Activated T-helper 17 cell treated with anti-CD3 and anti-CD28 coated beads, Interleukin-2, amount 50 U/mL, for 72 hours (primary cell): ENCODE measurements around the gene FGF14. TPM values are rescaled to one million over a fixed set of nuclear protein-coding genes. Genes with fewer than 3 reads are reported as not detected.

ENCODE experiments used
- ATAC-seq: fragments of 150-1000 bp; cut with Tn5 transposase; replicated peaks from 2 replicates; pipeline ENCODE4 v1.10.0; 2021; ENCODE audit warnings: mild to moderate bottlenecking, moderate library complexity
- H3K27ac Mint-ChIP-seq: one replicate; pipeline ENCODE4 v1.8.0; 2022; ENCODE audit warnings: mixed read lengths
- H3K27me3 Mint-ChIP-seq: one replicate; pipeline ENCODE4 v1.8.0; 2022; ENCODE audit warnings: mixed read lengths
- H3K36me3 Mint-ChIP-seq: one replicate; pipeline ENCODE4 v1.8.0; 2022; ENCODE audit warnings: low read depth, mild to moderate bottlenecking, mixed read lengths
- H3K4me1 Mint-ChIP-seq: one replicate; pipeline ENCODE4 v1.8.0; 2022; ENCODE audit warnings: mixed read lengths
- H3K4me3 Mint-ChIP-seq: one replicate; pipeline ENCODE4 v1.8.0; 2022; ENCODE audit warnings: mild to moderate bottlenecking, mixed read lengths
- H3K9me3 Mint-ChIP-seq: one replicate; pipeline ENCODE4 v1.8.0; 2022; ENCODE audit warnings: mixed read lengths
- total RNA-seq, 2 donors: library from RNA; stranded (reverse); gene quantifications; one replicate each; pipeline ENCODE4 v1.2.3, GENCODE V29; 2022

The FGF14 gene
- total RNA-seq, 2 donors from 2014 or later: not detected

DNA sequence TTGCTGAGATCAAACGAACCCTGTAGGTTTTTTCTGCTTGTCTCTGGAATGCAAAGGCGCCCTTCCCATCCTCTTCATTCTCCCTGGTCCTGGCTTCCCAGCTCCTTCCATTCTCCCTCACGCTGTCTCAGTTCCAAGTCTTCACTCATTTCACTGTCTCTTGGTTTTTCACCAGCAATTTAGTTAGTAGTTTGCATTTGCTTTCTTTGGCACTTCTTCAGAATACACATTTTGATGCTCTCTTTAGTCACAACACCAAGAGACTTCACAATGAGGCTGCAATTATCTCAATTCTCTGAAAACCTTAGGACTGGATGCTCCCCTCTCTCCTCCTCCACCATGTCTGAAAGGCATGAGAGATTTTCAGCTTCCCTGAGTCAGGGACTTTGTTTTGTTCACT is 470.7 kb downstream of the FGF14 start:
- Mint-ChIP-seq H3K27ac (no peak overlapping the region), H3K27me3 (peaks cover 11% of the 10 kb centered on the region), H3K4me3 (no peak overlapping the region), H3K36me3 (no peaks in the 10 kb centered on the region), H3K4me1 (no peaks in the 10 kb centered on the region), H3K9me3 (no peaks in the 10 kb centered on the region)
- ATAC-seq: no peak

- no peak for ATAC-seq
- Mint-ChIP-seq H3K4me1 (no peaks in the 10 kb centered on the region), H3K27me3 (peaks cover 11% of the 10 kb centered on the region), H3K4me3 (no peak overlapping the region), H3K9me3 (no peaks in the 10 kb centered on the region), H3K27ac (no peak overlapping the region), H3K36me3 (no peaks in the 10 kb centered on the region)
Observed at GRCh38 chr13:101930331-101930730, 471.5 kb downstream of the FGF14 start.

- ATAC-seq: no peak
- Mint-ChIP-seq H3K27ac (no peak overlapping the region), H3K4me1 (no peaks in the 10 kb centered on the region), H3K36me3 (no peaks in the 10 kb centered on the region), H3K9me3 (no peaks in the 10 kb centered on the region), H3K27me3 (peaks cover 24% of the 10 kb centered on the region), H3K4me3 (no peak overlapping the region)
Observed at GRCh38 chr13:101925731-101926130, 476.1 kb downstream of the FGF14 start.

DNA sequence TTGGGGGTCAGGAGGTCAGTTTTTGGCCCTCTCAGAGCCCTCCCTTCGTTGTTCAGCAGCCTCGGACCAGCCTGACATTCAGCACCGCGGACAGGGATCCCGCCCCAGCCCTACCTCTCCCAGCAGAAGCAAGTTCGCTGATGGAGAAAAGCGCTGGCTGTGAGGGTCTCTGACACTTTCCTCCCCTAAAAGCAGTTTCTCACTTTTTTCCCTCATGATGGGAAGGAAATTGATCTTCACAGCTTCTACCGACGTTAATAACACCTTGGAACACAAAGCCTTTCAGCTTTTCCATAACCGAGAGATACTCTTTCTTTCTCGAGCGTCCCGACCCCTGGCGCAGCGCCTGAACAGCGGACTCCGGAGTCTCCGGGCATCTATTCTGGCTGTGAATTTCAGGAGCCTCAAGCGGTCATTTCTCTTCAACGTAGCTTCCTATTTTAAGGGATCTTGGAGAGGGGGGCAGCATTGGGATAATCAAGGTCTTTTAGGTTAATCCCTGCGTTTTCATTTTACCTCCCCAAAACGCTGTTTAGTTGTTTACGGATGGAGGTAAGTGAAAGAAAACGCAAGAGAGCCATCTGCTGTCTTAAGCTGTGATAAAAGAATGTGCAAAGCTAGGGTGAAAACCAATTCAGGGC is 482.2 kb downstream of the FGF14 start:
- no peaks in the 10 kb centered on the region for H3K36me3 Mint-ChIP-seq
- no peak overlapping the region for H3K27ac Mint-ChIP-seq
- no peaks in the 10 kb centered on the region for H3K9me3 Mint-ChIP-seq
- H3K27me3 Mint-ChIP-seq: peaks cover 52% of the 10 kb centered on the region
- ATAC-seq: no peak
- H3K4me1 Mint-ChIP-seq: no peaks in the 10 kb centered on the region
- no peak overlapping the region for H3K4me3 Mint-ChIP-seq

DNA sequence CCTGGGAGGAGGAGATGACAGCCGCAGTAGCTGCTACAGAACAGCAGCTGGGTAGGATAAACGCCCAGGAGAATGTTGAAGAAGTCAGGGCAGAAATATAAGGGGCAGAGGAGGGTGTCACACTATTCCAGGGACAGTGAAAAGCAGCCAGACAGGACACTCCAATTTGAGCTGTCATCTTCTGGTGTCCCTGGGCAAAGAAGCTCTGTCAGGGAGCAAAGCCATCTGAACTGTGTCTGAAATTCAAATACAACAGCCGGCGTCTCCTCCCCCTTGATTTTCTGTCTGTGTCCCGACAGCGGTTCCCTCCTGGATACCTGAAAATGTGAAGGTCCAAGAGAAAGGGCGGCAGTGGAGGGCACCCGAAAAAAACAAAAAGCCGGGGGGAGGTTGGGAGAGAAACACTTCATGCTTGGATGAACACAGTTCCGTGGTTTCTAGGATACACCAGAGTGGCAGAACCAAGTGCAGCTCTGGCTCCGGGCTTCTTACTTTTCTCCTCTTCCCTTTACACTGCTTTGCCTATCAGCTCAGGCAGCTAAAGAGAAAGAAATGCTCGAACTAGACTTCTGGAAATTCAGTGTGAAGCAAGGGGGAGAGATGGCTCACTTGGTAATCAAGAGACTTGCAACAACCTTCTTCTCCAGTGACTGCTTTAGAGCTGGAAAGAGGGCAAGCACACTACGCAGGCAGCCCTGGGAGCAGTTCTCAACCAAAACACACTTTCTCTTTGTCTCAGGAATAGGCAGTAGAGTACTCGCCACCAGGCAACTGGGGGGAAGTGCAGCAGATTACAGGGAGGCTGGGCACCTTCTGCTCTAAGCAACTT is 483.8 kb downstream of the FGF14 start:
- Mint-ChIP-seq H3K4me3 (no peak overlapping the region), H3K27ac (no peak overlapping the region), H3K27me3 (peaks cover 58% of the 10 kb centered on the region), H3K36me3 (no peaks in the 10 kb centered on the region), H3K9me3 (no peaks in the 10 kb centered on the region), H3K4me1 (no peaks in the 10 kb centered on the region)
- ATAC-seq: no peak

- Mint-ChIP-seq H3K4me1 (no peaks in the 10 kb centered on the region), H3K36me3 (no peaks in the 10 kb centered on the region), H3K4me3 (no peak overlapping the region), H3K27ac (no peak overlapping the region), H3K27me3 (peaks cover 59% of the 10 kb centered on the region), H3K9me3 (no peaks in the 10 kb centered on the region)
- no peak for ATAC-seq
Observed at GRCh38 chr13:101917475-101917810, 484.4 kb downstream of the FGF14 start.

DNA sequence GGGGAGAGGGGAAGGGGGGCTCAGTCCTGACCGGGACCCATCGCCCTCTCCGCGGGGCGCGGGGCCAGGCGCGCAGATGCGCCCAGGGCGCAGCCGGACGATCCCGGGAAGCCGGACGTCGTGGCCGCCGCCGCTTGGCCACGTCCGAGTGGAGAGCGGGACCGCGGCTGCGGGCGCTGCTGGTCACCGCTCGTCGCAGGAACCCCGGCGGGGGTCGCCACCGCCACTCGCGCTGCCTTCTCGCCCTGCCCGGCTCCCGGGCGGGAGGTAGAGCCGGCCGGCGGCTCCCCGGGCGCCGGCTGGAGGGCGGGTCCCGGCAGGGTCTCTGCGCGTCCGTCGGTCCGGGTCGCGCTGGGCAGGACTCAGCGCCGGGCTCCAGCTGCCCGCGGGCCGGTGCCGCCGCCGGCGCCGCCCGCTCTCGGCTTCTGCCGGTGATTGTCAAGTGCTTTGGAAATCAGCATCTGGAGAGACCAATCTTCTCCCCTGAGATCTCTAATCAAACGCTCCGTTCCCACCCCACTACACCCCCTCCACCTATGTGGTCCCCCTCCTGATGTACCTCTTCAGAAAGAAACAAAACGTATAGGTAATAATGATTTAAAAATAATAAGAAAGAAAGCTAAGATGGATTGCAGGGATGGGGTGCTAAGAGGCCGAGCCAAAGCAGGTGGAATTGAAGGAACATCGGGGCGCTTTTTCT is 484.9 kb downstream of the FGF14 start:
- H3K36me3 Mint-ChIP-seq: no peaks in the 10 kb centered on the region
- H3K4me1 Mint-ChIP-seq: no peaks in the 10 kb centered on the region
- H3K27ac Mint-ChIP-seq: no peak overlapping the region
- H3K27me3 Mint-ChIP-seq: peaks cover 56% of the 10 kb centered on the region
- no peak overlapping the region for H3K4me3 Mint-ChIP-seq
- no peak for ATAC-seq
- no peaks in the 10 kb centered on the region for H3K9me3 Mint-ChIP-seq

DNA sequence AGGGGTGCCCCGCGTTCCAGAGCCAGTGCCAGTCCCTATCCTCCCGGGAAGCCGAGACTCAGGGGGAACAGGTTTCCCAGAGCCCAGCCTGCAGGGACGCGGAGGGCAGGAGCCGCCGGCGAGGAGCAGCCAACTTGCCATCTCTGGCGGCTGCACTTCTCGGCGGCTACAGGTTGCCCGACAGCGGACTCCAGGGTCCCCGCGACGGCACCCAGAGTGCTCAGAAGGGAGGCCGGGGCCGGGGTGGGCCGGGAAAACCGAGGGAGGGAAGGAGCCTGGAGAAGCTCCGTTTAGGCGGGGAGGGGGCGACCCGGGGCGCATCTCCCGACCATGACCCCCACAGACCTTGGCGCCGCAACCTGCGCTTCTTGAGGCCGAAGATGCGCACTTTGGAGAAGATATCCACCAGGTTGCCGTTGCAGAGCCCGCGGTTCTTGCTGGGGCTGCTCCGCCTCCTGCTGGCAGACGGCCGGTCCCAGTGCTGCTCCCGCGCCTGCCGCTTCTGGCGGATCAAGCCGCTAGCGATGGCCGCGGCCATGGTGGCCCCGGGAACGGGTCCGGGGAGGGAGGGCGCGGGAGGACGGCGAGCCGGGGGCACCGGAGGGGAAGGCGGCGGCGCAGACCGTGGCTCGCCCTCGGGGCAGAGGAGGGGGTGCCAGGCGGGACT is 485.6 kb downstream of the FGF14 start:
- Mint-ChIP-seq H3K27ac (no peak overlapping the region), H3K36me3 (no peaks in the 10 kb centered on the region), H3K9me3 (no peaks in the 10 kb centered on the region), H3K27me3 (peaks cover 49% of the 10 kb centered on the region), H3K4me1 (no peaks in the 10 kb centered on the region), H3K4me3 (no peak overlapping the region)
- no peak for ATAC-seq

DNA sequence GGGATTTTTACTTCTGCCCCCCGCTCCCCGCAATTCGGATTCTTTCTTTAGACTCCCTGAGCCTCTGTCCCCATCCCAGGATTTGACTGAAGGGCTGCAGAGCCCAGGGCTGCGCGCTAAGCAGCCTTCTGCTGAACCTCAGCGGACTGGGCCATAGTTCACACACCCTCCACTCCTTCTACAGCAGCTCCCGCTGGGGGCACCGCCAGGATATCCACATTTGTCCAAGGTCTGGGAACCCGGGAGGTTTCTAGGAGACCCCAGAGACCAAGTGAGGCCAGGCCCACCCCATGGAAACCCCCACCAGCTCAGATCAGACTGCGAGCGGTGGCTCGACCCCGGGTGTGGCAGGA is 486.1 kb downstream of the FGF14 start:
- Mint-ChIP-seq H3K27me3 (peaks cover 47% of the 10 kb centered on the region), H3K36me3 (no peaks in the 10 kb centered on the region), H3K27ac (no peak overlapping the region), H3K4me1 (no peaks in the 10 kb centered on the region), H3K4me3 (no peak overlapping the region), H3K9me3 (no peaks in the 10 kb centered on the region)
- ATAC-seq: no peak

DNA sequence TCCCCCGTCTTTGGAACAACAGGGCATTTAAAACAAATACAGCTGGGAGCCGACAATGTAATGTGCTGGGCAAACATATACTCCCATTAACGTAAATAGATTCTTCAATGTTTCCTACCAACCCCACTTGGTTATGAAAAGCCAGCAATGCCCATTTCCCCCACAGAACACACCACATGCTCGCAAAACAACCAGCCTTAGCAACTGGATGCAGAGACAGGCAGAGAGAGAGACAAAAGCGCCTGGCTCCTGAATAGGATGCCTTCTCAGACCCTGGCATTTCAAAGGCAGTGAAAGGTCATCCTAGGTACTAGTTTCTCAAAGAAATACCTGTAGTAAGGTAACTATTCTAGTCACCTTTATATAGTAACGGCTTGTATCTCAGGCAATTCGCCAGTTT is 486.5 kb downstream of the FGF14 start:
- Mint-ChIP-seq H3K4me1 (no peaks in the 10 kb centered on the region), H3K9me3 (no peaks in the 10 kb centered on the region), H3K4me3 (no peak overlapping the region), H3K27ac (no peak overlapping the region), H3K36me3 (no peaks in the 10 kb centered on the region), H3K27me3 (peaks cover 44% of the 10 kb centered on the region)
- no peak for ATAC-seq

DNA sequence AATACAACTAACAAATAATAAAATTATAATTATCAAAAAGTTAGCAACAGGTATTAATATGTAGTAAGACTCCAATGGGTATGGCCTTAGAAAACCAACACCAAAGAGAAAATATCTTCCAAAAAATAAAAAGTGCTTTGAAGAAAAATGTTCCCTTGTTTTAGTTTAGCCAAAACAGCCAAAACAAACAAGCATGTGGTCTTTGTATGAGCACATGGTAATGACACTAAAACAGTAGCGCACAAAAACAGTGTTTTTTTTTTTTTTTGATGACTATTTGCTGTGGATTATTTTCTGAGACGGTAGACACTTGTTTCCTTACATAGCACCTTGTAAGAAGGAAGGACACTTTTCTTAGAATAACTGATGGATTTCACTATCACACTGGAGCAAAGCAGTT is 490.1 kb downstream of the FGF14 start:
- H3K4me3 Mint-ChIP-seq: no peak overlapping the region
- H3K4me1 Mint-ChIP-seq: no peaks in the 10 kb centered on the region
- no peaks in the 10 kb centered on the region for H3K9me3 Mint-ChIP-seq
- peaks cover 17% of the 10 kb centered on the region for H3K27me3 Mint-ChIP-seq
- no peaks in the 10 kb centered on the region for H3K36me3 Mint-ChIP-seq
- H3K27ac Mint-ChIP-seq: no peak overlapping the region
- ATAC-seq: no peak

GRCh38 chr13:101903890-101904289 is 498.0 kb downstream of the FGF14 start:
- no peak overlapping the region for H3K4me3 Mint-ChIP-seq
- no peaks in the 10 kb centered on the region for H3K36me3 Mint-ChIP-seq
- peaks cover 13% of the 10 kb centered on the region for H3K27me3 Mint-ChIP-seq
- H3K9me3 Mint-ChIP-seq: no peaks in the 10 kb centered on the region
- no peak for ATAC-seq
- H3K27ac Mint-ChIP-seq: no peak overlapping the region
- H3K4me1 Mint-ChIP-seq: no peaks in the 10 kb centered on the region

- Mint-ChIP-seq H3K4me1 (no peaks in the 10 kb centered on the region), H3K27ac (no peak overlapping the region), H3K4me3 (no peak overlapping the region), H3K27me3 (peaks cover 4% of the 10 kb centered on the region), H3K9me3 (no peaks in the 10 kb centered on the region), H3K36me3 (no peaks in the 10 kb centered on the region)
- ATAC-seq: no peak
Observed at GRCh38 chr13:101898676-101899075, 503.2 kb downstream of the FGF14 start.

DNA sequence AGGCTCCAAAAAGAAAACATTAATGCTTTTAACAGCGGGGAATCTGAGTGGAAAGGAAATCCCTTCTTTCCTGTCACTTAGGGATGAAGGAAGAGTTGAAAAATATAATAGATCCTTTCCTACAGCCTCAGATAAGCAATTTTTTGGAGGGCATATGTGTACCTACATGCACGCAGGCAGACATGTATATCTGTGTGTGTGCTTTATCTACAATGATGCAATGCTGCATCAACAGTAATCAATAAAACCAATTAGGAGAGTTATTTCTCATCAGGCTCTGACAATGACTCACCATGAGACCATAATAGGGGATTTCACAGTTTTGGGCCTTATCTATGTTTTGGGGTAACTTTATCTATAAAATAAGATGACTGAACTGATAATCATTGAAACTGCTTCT is 505.3 kb downstream of the FGF14 start:
- Mint-ChIP-seq H3K9me3 (no peaks in the 10 kb centered on the region), H3K27me3 (peaks cover 4% of the 10 kb centered on the region), H3K27ac (no peak overlapping the region)

DNA sequence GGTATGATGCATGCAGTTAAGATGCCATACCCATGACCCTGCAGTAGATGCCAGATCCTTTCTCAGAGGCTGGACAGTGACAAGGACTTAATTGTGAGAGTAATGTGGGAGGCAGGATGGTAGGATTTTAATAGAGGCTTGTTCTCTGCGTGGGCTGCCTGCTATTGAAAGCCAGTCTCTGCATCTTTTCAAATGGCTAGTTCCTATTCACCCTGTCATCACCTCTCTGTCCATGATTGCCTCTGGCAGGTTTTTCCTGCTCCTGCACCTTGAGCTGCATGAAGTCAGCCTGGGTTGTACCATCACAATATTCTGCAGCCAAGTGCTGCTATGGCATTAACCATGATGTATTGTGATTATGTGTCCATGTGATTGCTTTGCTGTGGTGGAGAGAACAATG is 508.8 kb downstream of the FGF14 start:
- H3K4me1 Mint-ChIP-seq: no peaks in the 10 kb centered on the region
- H3K4me3 Mint-ChIP-seq: no peak overlapping the region
- H3K9me3 Mint-ChIP-seq: no peaks in the 10 kb centered on the region
- no peaks in the 10 kb centered on the region for H3K36me3 Mint-ChIP-seq
- H3K27me3 Mint-ChIP-seq: peaks cover 4% of the 10 kb centered on the region
- ATAC-seq: no peak
- H3K27ac Mint-ChIP-seq: no peak overlapping the region

More for the DNA sequence above, 505.3 kb downstream of the FGF14 start:
- Mint-ChIP-seq H3K4me1 (no peaks in the 10 kb centered on the region), H3K4me3 (no peak overlapping the region), H3K36me3 (no peaks in the 10 kb centered on the region)
- ATAC-seq: no peak
